Measurements from ENCODE around the gene EXOC4. TPM values are rescaled to one million over a fixed set of nuclear protein-coding genes. Genes with fewer than 3 reads are reported as not detected.

Gene EXOC4
- total RNA-seq, 4 donors from 2014 or later = 30.7 to 62.4 (median 40.4) TPM

DNA sequence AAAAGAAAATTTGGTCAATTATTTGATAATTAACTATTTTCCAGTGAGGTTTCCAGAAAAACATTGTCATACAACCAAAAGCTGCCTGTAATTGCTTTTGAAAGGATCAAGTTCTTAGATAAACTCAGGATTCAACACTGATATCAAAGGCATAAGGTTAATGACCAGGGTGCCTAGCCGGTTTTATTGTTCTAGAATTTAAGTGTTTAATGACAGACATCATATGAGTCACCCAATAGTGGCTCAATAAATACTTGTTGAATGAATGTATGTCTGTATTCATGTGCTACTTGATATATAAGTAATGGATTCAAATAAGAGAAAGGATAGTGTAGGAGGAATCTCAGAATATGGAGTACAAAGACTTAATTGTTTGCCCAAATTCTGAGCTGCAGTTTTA is 678.2 kb downstream of the EXOC4 start:
- Histone ChIP-seq H3K27ac (no peak overlapping the region), H3K36me3 (no peaks in the 10 kb centered on the region), H3K9me3 (no peaks in the 10 kb centered on the region), H3K4me1 (no peaks in the 10 kb centered on the region), H3K27me3 (no peaks in the 10 kb centered on the region), H3K4me3 (no peak overlapping the region)
- DNase-seq = no peak
- WGBS, 2 donors = 30 to 35% methylated on average over 1 of the region's 1 CpG
- intact Hi-C loops (cut with DNase I) = no loop called here
- TF ChIP-seq, protein P1, sequence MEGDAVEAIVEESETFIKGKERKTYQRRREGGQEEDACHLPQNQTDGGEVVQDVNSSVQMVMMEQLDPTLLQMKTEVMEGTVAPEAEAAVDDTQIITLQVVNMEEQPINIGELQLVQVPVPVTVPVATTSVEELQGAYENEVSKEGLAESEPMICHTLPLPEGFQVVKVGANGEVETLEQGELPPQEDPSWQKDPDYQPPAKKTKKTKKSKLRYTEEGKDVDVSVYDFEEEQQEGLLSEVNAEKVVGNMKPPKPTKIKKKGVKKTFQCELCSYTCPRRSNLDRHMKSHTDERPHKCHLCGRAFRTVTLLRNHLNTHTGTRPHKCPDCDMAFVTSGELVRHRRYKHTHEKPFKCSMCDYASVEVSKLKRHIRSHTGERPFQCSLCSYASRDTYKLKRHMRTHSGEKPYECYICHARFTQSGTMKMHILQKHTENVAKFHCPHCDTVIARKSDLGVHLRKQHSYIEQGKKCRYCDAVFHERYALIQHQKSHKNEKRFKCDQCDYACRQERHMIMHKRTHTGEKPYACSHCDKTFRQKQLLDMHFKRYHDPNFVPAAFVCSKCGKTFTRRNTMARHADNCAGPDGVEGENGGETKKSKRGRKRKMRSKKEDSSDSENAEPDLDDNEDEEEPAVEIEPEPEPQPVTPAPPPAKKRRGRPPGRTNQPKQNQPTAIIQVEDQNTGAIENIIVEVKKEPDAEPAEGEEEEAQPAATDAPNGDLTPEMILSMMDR (IDR thresholded peaks at IDR 0.05) = no peak
- TF ChIP-seq POLR2A (IDR thresholded peaks at IDR 0.05) = no peak

DNA sequence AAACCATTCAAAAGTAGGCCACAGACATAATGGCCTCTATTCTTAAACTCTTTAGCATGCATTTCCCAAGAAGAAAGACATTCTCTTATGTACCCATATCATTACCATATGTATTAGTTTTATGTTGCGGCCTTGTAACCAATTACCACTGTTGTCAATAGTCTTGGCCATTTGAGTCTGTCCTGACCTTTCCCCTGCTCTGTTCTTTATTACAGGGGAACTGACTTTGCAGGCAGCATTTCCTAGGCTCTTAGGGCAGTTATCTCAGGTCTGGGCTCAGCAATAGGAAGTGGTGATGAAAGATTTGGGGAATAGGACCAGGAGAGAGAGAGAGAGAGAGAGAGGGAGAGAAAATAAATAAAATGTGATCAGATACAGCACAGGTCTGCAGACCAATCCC is 679.7 kb downstream of the EXOC4 start:
- 0 to 26% methylated on average over 1 of the region's 1 CpG for WGBS, 2 donors
- Histone ChIP-seq H3K9me3 (no peaks in the 10 kb centered on the region), H3K36me3 (peaks cover 0 to 2% (median 0%) of the 10 kb centered on the region in 3 donors), H3K27me3 (no peaks in the 10 kb centered on the region), H3K4me1 (no peaks in the 10 kb centered on the region), H3K27ac (no peak overlapping the region), H3K4me3 (no peak overlapping the region)
- DNase-seq = no peak
- intact Hi-C loops (cut with DNase I) = no loop called here
- TF ChIP-seq, protein P1 (IDR thresholded peaks at IDR 0.05) = no peak
- TF ChIP-seq POLR2A (IDR thresholded peaks at IDR 0.05) = no peak

DNA sequence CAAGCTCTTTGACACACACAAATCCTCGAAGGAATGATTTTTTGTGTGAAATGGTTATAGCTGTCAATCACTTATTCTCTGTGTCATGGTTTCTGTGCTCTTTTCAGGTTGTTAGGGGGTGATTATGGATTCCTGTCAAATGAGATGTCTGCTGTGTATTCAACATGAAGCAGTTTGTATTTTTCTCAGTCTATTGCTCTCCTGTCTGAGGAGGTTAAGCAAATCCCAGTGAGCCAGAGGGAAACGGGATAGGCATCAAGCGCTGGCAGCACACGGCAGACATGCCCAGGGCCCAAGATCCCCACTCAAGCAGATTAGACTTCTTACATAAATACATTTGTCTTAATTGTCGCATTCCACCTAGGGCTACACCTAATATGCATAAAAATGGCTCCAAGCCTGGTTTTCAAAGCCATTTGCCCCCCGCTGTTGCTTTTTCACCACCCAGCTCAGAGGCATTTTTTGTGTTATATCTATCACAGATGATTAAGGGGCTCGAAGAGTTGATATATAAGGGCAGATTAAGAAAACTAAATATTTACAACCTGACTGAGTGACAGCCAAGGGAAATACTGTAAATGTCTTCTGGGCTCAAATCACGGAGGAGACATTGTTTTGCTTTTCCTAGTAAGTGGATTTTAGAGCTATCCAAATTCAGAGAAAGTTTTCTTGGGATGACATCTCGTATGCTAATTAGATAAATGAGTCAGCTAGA is 681.5 kb downstream of the EXOC4 start:
- no peaks in the 10 kb centered on the region for H3K4me1 ChIP-seq
- 57 to 78% methylated on average over 9 of the region's 9 CpGs for WGBS, 2 donors
- TF ChIP-seq, protein P1 (IDR thresholded peaks at IDR 0.05) = no peak
- TF ChIP-seq POLR2A (IDR thresholded peaks at IDR 0.05) = no peak
- no peak overlapping the region for H3K27ac ChIP-seq
- no peaks in the 10 kb centered on the region for H3K9me3 ChIP-seq
- DNase-seq = no peak
- H3K36me3 ChIP-seq = peaks cover 0 to 21% (median 0%) of the 10 kb centered on the region in 3 donors
- H3K4me3 ChIP-seq = no peak overlapping the region
- no peaks in the 10 kb centered on the region for H3K27me3 ChIP-seq
- intact Hi-C loops (cut with DNase I) = no loop called here

DNA sequence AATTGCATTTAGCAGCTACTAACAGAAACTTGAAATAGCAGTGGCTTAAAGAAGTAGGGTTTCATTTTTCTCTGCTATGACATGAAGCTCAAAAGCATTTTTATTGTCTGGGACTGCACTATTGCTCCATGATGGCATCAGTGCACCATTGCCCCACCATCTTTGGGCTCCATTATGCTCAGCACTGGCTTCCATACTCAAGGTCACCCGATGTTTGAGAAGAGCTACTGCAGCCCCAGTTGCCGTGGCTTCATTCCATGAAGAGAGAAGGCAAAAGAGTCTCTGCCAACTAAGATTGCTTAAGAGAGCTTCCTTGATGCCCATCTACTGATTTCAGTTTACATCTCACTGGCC is 682.1 kb downstream of the EXOC4 start:
- no peak overlapping the region for H3K27ac ChIP-seq
- intact Hi-C loops (cut with DNase I) = no loop called here
- no peak for DNase-seq
- no peaks in the 10 kb centered on the region for H3K27me3 ChIP-seq
- WGBS, 2 donors = 94% methylated on average over 2 of the region's 2 CpGs
- H3K36me3 ChIP-seq = peaks cover 0 to 26% (median 0%) of the 10 kb centered on the region in 3 donors
- no peaks in the 10 kb centered on the region for H3K4me1 ChIP-seq
- no peak for TF ChIP-seq POLR2A (IDR thresholded peaks at IDR 0.05)
- TF ChIP-seq, protein P1 (IDR thresholded peaks at IDR 0.05) = no peak
- H3K9me3 ChIP-seq = no peaks in the 10 kb centered on the region
- no peak overlapping the region for H3K4me3 ChIP-seq

DNA sequence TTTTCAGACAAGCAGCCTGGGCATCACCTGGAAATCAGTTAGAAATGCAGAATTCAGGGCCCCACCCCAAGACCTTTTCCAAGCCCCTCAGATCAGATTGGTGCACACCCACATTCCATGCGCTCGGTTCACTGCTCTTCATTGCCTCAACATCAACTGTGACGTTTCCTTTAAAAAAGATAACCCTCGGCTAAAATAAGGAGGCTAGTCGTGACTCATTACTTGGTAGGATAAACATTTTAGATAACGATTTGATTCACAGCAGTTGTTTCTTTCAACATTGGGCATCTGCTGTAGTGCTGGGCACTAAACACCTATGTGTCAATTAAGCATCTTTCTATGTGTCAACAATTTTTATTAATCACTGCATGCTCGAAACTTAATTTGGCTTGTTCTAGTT is 683.2 kb downstream of the EXOC4 start:
- Histone ChIP-seq H3K36me3 (peaks cover 0 to 29% (median 0%) of the 10 kb centered on the region in 3 donors), H3K4me3 (no peak overlapping the region), H3K4me1 (no peaks in the 10 kb centered on the region), H3K27ac (no peak overlapping the region), H3K27me3 (no peaks in the 10 kb centered on the region), H3K9me3 (no peaks in the 10 kb centered on the region)
- no peak for TF ChIP-seq POLR2A (IDR thresholded peaks at IDR 0.05)
- TF ChIP-seq, protein P1 (IDR thresholded peaks at IDR 0.05) = no peak
- intact Hi-C loops (cut with DNase I) = no loop called here
- 72 to 76% methylated on average over 7 of the region's 7 CpGs for WGBS, 2 donors
- DNase-seq = no peak
